ENCODE data around the gene DENND1C. TPM values are rescaled to one million over a fixed set of nuclear protein-coding genes. Genes with fewer than 3 reads are reported as not detected.

Gene DENND1C
- total and polyA plus RNA-seq, 9 of the 15 experiments (the other 6 are each of a cell fraction or from before 2014, with no cell fraction given): 0.03 to 1.2 (median 0.32) TPM; not detected in 1

- TF ChIP-seq JUN (IDR thresholded peaks at IDR 0.05; ENCODE audit: borderline replicate concordance, low read depth, low read length) (no peak), JUN (CRISPR knock-in tag; IDR thresholded peaks at IDR 0.05; ENCODE audit: borderline replicate concordance) (no peak), ZNF717 (CRISPR knock-in tag; IDR thresholded peaks at IDR 0.05) (no peak), ETV5 (CRISPR knock-in tag; IDR thresholded peaks at IDR 0.05; ENCODE audit: low read depth) (peak; percentile 20; the same call in 1 of the 2 replicates), SP1 (CRISPR knock-in tag; IDR thresholded peaks at IDR 0.05) (peak; percentile 93), HCFC1 (IDR thresholded peaks at IDR 0.05; ENCODE audit: low read depth, low read length) (peak; percentile 36; the same call in 1 of the 2 replicates), ZNF592 (IDR thresholded peaks at IDR 0.05) (no peak), SP2 (IDR thresholded peaks at IDR 0.05; ENCODE audit: extremely low read depth, low read depth, low read length, poor library complexity, severe bottlenecking) (no peak), ARHGAP35 (IDR thresholded peaks at IDR 0.05; ENCODE audit: partially characterized antibody) (no peak), HMG20B (CRISPR knock-in tag; IDR thresholded peaks at IDR 0.05) (no peak), IFI16 (CRISPR knock-in tag; IDR thresholded peaks at IDR 0.05) (no peak), ZBTB2 (IDR thresholded peaks at IDR 0.05) (peak; percentile 40; the same call in 1 of the 2 replicates), RAD51 (IDR thresholded peaks at IDR 0.05; ENCODE audit: borderline replicate concordance, low read depth) (0 out of 2 replicates have a peak, but pooled peaks have one; percentile 7), ZNF253 (CRISPR knock-in tag; conservative IDR thresholded peaks at IDR 0.05) (no peak), E2F6 (IDR thresholded peaks at IDR 0.05; ENCODE audit: borderline replicate concordance in 1 of 2, extremely low read depth in 1 of 2, insufficient read depth in 1 of 2, insufficient read length in 1 of 2, low read depth in 1 of 2, low read length in 1 of 2, poor library complexity in 1 of 2, severe bottlenecking in 1 of 2) (peak; percentile 4 to 15), CXXC5 (CRISPR knock-in tag; IDR thresholded peaks at IDR 0.05) (peak; percentile 75), ZNF507 (tag; conservative IDR thresholded peaks at IDR 0.05) (no peak), ESRRA (IDR thresholded peaks at IDR 0.05; ENCODE audit: borderline replicate concordance, low read depth) (peak; percentile 39), PHF8 (IDR thresholded peaks at IDR 0.05; ENCODE audit: borderline replicate concordance, low read length) (peak; percentile 56; the same call in 1 of the 2 replicates), FOXM1 (IDR thresholded peaks at IDR 0.05; ENCODE audit: low read depth) (peak; percentile 72), FOXM1 (CRISPR knock-in tag; IDR thresholded peaks at IDR 0.05; ENCODE audit: low read depth) (no peak), SMAD3 (CRISPR knock-in tag; conservative IDR thresholded peaks at IDR 0.05) (no peak)
Observed at GRCh38 chr19:6460099-6460884, 21.3 kb downstream of the DENND1C start (continued).

Measured in K562 (cell line).